ENCODE measurements around the gene PCDH11Y. TPM values are rescaled to one million over a fixed set of nuclear protein-coding genes. Genes with fewer than 3 reads are reported as not detected.
"Not testable (repeated sequence)": the region's sequence is repeated elsewhere in the genome, so short reads cannot be mapped to it uniquely, and the experiment has no call there.

PCDH11Y gene
- total and polyA plus RNA-seq, 10 donors: 0.05 to 0.79 (median 0.07) TPM; not detected in 4

GRCh38 chrY:5543705-5544104 is 543.6 kb downstream of the PCDH11Y start:
- H3K36me3 ChIP-seq; DNase-seq; H3K4me1 ChIP-seq; H3K9me3 ChIP-seq; H3K27ac ChIP-seq; H3K27me3 ChIP-seq (replicated peaks in 1 of 7); intact Hi-C loops (cut with DNase I; ENCODE audit: low total_unique reads); H3K4me3 ChIP-seq: not testable (repeated sequence)

- intact Hi-C loops (cut with DNase I; ENCODE audit: low total_unique reads): not testable (repeated sequence)
Measured at GRCh38 chrY:5638589-5638988, 638.5 kb downstream of the PCDH11Y start.

GRCh38 chrY:5679265-5679664 is 679.2 kb downstream of the PCDH11Y start:
- H3K4me3 ChIP-seq; H3K27ac ChIP-seq; H3K9me3 ChIP-seq; DNase-seq; H3K4me1 ChIP-seq; H3K27me3 ChIP-seq (replicated peaks in 1 of 7); intact Hi-C loops (cut with DNase I; ENCODE audit: low total_unique reads); H3K36me3 ChIP-seq: not testable (repeated sequence)
- 36 to 100% (median 74%) methylated on average over 2 of the region's 2 CpGs; no CpG with 5 or more reads in 2 of the 5 donors for WGBS, 5 donors

More at GRCh38 chrY:5638589-5638988, 638.5 kb downstream of the PCDH11Y start:
- not testable (repeated sequence) for H3K27ac ChIP-seq; H3K36me3 ChIP-seq; DNase-seq; H3K9me3 ChIP-seq; H3K4me1 ChIP-seq; H3K27me3 ChIP-seq (replicated peaks in 1 of 7); H3K4me3 ChIP-seq
- 44 to 71% (median 70%) methylated on average over 1 to 2 of the region's 2 CpGs; no CpG with 5 or more reads in 2 of the 5 donors for WGBS, 5 donors

- H3K4me1 ChIP-seq; H3K27me3 ChIP-seq (replicated peaks in 1 of 7); H3K27ac ChIP-seq; DNase-seq; H3K4me3 ChIP-seq; H3K36me3 ChIP-seq; intact Hi-C loops (cut with DNase I; ENCODE audit: low total_unique reads); H3K9me3 ChIP-seq: not testable (repeated sequence)
- 89 to 94% (median 92%) methylated on average over 5 of the region's 5 CpGs; no CpG with 5 or more reads in 2 of the 5 donors for WGBS, 5 donors
Measured at GRCh38 chrY:5708727-5709126, 708.6 kb downstream of the PCDH11Y start.

GRCh38 chrY:5709788-5710381 is 709.8 kb downstream of the PCDH11Y start:
- H3K36me3 ChIP-seq; H3K4me3 ChIP-seq; H3K27me3 ChIP-seq (replicated peaks in 1 of 7); H3K27ac ChIP-seq; H3K4me1 ChIP-seq; DNase-seq; H3K9me3 ChIP-seq; intact Hi-C loops (cut with DNase I; ENCODE audit: low total_unique reads): not testable (repeated sequence)
- WGBS, 5 donors: no CpG with 5 or more reads among the region's 1 CpG

GRCh38 chrY:5761403-5761802 is 761.3 kb downstream of the PCDH11Y start:
- H3K4me1 ChIP-seq; H3K9me3 ChIP-seq; H3K36me3 ChIP-seq; intact Hi-C loops (cut with DNase I; ENCODE audit: low total_unique reads); H3K27me3 ChIP-seq (replicated peaks in 1 of 7); H3K4me3 ChIP-seq; H3K27ac ChIP-seq; DNase-seq: not testable (repeated sequence)
- 45 to 80% (median 65%) methylated on average over 2 of the region's 3 CpGs; no CpG with 5 or more reads in 2 of the 5 donors for WGBS, 5 donors

GRCh38 chrY:5776485-5776884 is 776.4 kb downstream of the PCDH11Y start:
- H3K27ac ChIP-seq; H3K9me3 ChIP-seq; H3K4me3 ChIP-seq; DNase-seq; H3K27me3 ChIP-seq (replicated peaks in 1 of 7); H3K4me1 ChIP-seq; H3K36me3 ChIP-seq; intact Hi-C loops (cut with DNase I; ENCODE audit: low total_unique reads): not testable (repeated sequence)
- WGBS, 5 donors: 80 to 88% methylated on average over 1 of the region's 1 CpG; no CpG with 5 or more reads in 3 of the 5 donors

Small RNA genes within 50 kb of the gene (small RNA-seq; reads per million reads assigned to genes)
- gene RNU2-57P: 0 reads per million in 4 donors
- 0 reads per million in 4 donors for gene SNX3P1Y

Data from spleen (tissue), 11 donors.